Measurements from ENCODE around the gene PIP4P1.

The PIP4P1 gene

GRCh38 chr14:20435582-20436362 is 25.5 kb downstream of the PIP4P1 start, which contains the start of gene KLHL33:
KLHL33 (minus strand) TSS chr14:20436166; CDS start chr14:20435811, 355 bp downstream.
- DNase-seq (ENCODE audit: low read depth in 3 of 3): no peak

GRCh38 chr14:20434701-20435581 is 26.3 kb downstream of the PIP4P1 start:
- DNase-seq (ENCODE audit: low read depth in 3 of 3): no peak

- no peak for DNase-seq (ENCODE audit: low read depth in 3 of 3)
These were observed 31.2 kb downstream of the PIP4P1 start for GRCh38 chr14:20429801-20430669.

GRCh38 chr14:20428802-20429201 is 32.4 kb downstream of the PIP4P1 start:
- DNase-seq (ENCODE audit: low read depth in 3 of 3): no peak

GRCh38 chr14:20428010-20428365 is 33.2 kb downstream of the PIP4P1 start:
- DNase-seq (ENCODE audit: low read depth in 3 of 3): no peak

DNA sequence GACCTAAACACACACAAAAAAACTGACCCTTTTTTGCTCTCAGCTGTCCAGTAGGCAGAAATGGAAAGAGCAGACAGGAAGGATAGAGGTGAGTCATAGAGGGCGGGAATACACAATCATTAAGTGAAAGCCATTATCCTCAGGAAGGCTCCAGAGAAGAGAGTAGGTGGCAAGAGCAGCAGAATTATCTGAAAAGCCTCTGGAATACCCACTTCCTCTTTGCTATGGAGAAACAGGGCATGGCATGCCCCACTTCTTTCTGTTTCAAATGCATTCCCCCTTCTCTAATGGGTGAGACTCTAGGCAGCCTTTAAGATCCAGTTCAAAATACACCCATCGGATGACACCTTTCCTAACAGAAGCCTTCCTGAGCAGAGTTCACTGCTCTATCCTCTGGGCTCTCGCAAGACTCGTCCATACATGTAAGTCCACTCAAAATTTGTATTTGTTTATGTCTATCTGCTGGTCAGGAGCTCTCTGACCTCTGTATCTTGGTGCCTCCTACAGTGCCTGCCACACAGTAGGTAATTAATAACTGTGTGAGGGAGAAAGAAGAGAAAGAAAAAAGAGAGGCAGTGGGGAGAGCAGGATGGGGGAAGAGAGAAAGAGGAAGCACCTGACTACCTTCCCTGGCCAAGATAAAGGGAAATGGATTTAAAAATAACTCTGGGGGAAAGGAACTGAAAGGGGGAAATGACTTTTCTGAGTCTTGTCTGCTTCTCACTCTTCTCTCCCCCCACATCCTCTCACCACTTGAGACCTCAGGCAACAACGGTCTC is 33.8 kb downstream of the PIP4P1 start:
- no peak for DNase-seq (ENCODE audit: low read depth in 3 of 3)

GRCh38 chr14:20424851-20425250 is 36.4 kb downstream of the PIP4P1 start:
- DNase-seq (ENCODE audit: low read depth in 3 of 3): no peak

- DNase-seq (ENCODE audit: low read depth in 3 of 3): no peak
These were observed 38.3 kb downstream of the PIP4P1 start for GRCh38 chr14:20422886-20423285.

GRCh38 chr14:20421267-20421666 is 40.0 kb downstream of the PIP4P1 start:
- no peak for DNase-seq (ENCODE audit: low read depth in 3 of 3)

- DNase-seq (ENCODE audit: low read depth in 3 of 3): no peak
These were observed 41.8 kb downstream of the PIP4P1 start for GRCh38 chr14:20419419-20419818.

GRCh38 chr14:20418501-20418909 is 42.7 kb downstream of the PIP4P1 start:
- no peak for DNase-seq (ENCODE audit: low read depth in 3 of 3)

DNA sequence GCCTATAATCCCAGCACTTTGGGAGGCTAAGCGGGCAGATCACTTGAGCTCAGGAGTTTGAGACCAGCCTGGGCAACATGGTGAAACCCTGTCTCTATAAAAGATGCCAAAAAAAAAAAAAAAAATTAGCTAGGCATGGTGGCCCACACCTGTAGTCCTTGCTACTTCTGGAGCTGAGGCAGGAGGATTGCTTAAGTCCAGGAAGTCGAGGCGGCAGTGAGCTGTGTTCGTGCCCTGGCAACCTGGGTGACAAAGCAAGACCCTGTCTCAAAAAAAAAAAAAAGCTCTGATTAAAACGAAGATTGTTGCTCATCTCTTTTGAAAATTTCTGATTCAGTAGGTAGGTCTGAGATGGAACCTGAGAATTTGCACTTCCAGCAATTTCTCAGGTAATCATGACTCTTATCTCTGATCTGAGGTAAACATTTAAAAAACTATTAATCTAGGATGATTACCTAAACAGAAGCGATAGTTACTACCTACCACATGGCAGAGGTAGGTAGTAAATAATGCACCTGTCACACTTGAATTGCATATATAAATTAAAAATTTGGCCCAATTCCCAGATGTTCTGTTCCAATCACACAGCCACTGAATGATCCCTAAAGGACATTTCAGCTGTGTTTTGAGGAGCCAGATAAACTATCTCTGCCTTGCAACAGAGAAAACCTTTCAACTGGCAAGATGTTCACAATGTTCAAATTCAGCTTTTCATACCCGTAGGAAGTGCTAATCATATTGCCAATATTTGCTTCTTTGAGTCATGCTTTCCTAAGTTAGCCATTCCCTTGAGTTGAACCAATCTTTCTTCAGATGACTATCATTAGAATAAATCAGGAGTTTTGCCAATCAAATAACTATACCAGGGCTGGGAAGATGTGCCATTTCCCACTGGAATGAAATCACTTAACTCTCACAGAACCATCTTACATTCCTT is 43.7 kb downstream of the PIP4P1 start:
- DNase-seq (ENCODE audit: low read depth in 3 of 3): no peak

DNA sequence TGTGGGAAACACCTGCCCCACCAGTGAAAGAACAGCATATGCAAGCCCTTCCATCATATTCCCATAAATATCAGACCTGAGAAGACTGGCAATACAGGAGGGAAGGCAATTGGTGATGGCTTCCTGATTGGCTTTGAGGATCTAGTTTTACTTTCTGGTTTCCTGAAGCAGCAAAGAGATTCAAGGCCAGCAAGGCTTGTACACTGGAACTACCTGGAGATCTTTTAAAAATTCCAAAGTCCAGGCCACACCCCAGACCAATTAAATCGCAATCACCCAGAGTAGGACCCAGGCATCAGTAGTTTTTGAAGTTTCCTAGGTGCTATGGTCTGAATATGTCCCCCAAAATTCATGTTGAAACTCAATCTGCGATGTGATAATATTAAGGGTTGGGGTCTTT is 45.0 kb downstream of the PIP4P1 start:
- no peak for DNase-seq (ENCODE audit: low read depth in 3 of 3)

- no peak for DNase-seq (ENCODE audit: low read depth in 3 of 3)
These were observed 45.4 kb downstream of the PIP4P1 start for GRCh38 chr14:20415782-20416206.

GRCh38 chr14:20413744-20414082 is 47.5 kb downstream of the PIP4P1 start:
- DNase-seq (ENCODE audit: low read depth in 3 of 3): no peak

- DNase-seq (ENCODE audit: low read depth in 3 of 3): peak; percentile 51 to 79 (median 56)
These were observed 48.1 kb downstream of the PIP4P1 start, which contains the start of gene TEP1 for GRCh38 chr14:20412876-20413743. TEP1 (minus strand) TSS chr14:20413501; CDS start chr14:20408439, 5,062 bp downstream.

GRCh38 chr14:20412411-20412810 is 48.8 kb downstream of the PIP4P1 start:
- no peak for DNase-seq (ENCODE audit: low read depth in 3 of 3)

DNA sequence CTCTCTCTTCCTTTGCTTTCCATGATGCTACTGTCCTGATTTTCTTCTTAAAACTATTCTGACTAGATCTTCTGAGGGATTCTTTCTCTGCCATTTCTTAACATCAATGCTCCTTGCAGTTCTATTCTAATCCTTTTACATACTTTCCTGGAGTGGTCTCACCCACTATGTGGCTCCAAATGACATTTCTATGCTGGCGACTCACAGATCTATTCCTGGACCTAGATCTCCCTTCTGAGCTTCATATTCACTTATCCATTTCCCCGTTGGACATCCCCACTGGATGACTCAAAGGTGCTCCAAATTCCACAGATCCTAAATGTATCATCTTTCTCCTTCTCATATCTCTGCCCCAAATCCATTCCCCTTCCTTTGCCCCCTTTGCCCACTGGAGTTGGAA is 52.0 kb downstream of the PIP4P1 start:
- DNase-seq (ENCODE audit: low read depth in 3 of 3): no peak
